Neuronal stem cell (in vitro differentiated cells): ENCODE measurements around the gene MEN1.

Experiments
- DNase-seq: peaks from one replicate; pipeline ENCODE4 v3.0.0-alpha.2; 2013; ENCODE audit warnings: low spot score
- H2AFZ ChIP-seq: one replicate; pipeline ENCODE4 v1.6.1; 2013; ENCODE audit warnings: mild to moderate bottlenecking, low read length, inconsistent platforms
- H2AK5ac ChIP-seq: 2 replicates; pipeline ENCODE4 v1.6.1; 2013; ENCODE audit warnings: low read depth, mild to moderate bottlenecking, inconsistent platforms, low read length, moderate library complexity, mixed read lengths
- H2BK120ac ChIP-seq: 2 replicates; pipeline ENCODE4 v1.6.1; 2013; ENCODE audit warnings: low read depth, mild to moderate bottlenecking, inconsistent platforms, low read length, moderate library complexity, mixed read lengths
- H2BK12ac ChIP-seq: one replicate; pipeline ENCODE4 v1.6.1; 2013; ENCODE audit warnings: low read length, inconsistent platforms
- H2BK15ac ChIP-seq: 2 replicates; pipeline ENCODE4 v1.6.1; 2013; ENCODE audit warnings: mild to moderate bottlenecking, low read length, inconsistent platforms, mixed read lengths
- H2BK5ac ChIP-seq: one replicate; pipeline ENCODE4 v1.6.1; 2013; ENCODE audit warnings: inconsistent platforms, mild to moderate bottlenecking, low read length, moderate library complexity
- H3K14ac ChIP-seq: one replicate; pipeline ENCODE4 v1.6.1; 2013; ENCODE audit warnings: low read length, inconsistent platforms
- H3K18ac ChIP-seq: 2 replicates; pipeline ENCODE4 v1.6.1; 2013; ENCODE audit warnings: low read length, inconsistent platforms
- H3K23ac ChIP-seq: 2 replicates; pipeline ENCODE4 v1.6.1; 2013; ENCODE audit warnings: low read depth, mild to moderate bottlenecking, mixed read lengths, low read length, inconsistent platforms; ENCODE audit not compliant: poor library complexity
- H3K27ac ChIP-seq: replicated peaks from 3 replicates; pipeline ENCODE4 v1.5.1; 2013; ENCODE audit warnings: low read length, inconsistent platforms
- H3K27me3 ChIP-seq, 3 experiments: 2 replicates each; pipeline ENCODE4 v1.6.1; 2013; ENCODE audit warnings: low read length in 3 of 3, mild to moderate bottlenecking in 2 of 3, inconsistent platforms in 1 of 3, low read depth in 1 of 3, mixed read lengths in 1 of 3, moderate library complexity in 1 of 3; ENCODE audit not compliant: control insufficient read depth in 3 of 3, insufficient read depth in 3 of 3
- H3K36me3 ChIP-seq, 2 donors: replicated peaks in 1 of 2; 2 replicates each; pipeline ENCODE4 v1.6.1; 2013; ENCODE audit warnings: low read length in 2 of 2; ENCODE audit not compliant: control insufficient read depth in 2 of 2, insufficient read depth in 2 of 2
- H3K4ac ChIP-seq: 2 replicates; pipeline ENCODE4 v1.6.1; 2013; ENCODE audit warnings: inconsistent platforms, mild to moderate bottlenecking, low read length, moderate library complexity
- H3K4me1 ChIP-seq, 2 donors: 1 replicate in 1 of 2; 2 replicates in 1 of 2; pipeline ENCODE4 v1.6.1; 2013; ENCODE audit warnings: low read length in 2 of 2, low read depth in 1 of 2; ENCODE audit not compliant: control insufficient read depth in 2 of 2, insufficient read depth in 1 of 2
- H3K4me2 ChIP-seq: one replicate; pipeline ENCODE4 v1.6.1; 2013; ENCODE audit warnings: mild to moderate bottlenecking, low read length, inconsistent platforms; ENCODE audit not compliant: insufficient read depth, poor library complexity, severe bottlenecking
- H3K4me3 ChIP-seq, 2 donors: 2 replicates each; pipeline ENCODE4 v1.5.1; 2013; ENCODE audit warnings: low read length in 2 of 2, mild to moderate bottlenecking in 2 of 2, inconsistent platforms in 1 of 2, moderate library complexity in 1 of 2
- H3K79me1 ChIP-seq: one replicate; pipeline ENCODE4 v1.6.1; 2013; ENCODE audit warnings: low read depth, mild to moderate bottlenecking, inconsistent platforms, low read length, moderate library complexity
- H3K9ac ChIP-seq: one replicate; pipeline ENCODE4 v1.6.1; 2013; ENCODE audit warnings: mild to moderate bottlenecking, low read depth, low read length, inconsistent platforms; ENCODE audit not compliant: poor library complexity
- H3K9me3 ChIP-seq, 2 donors: replicated peaks in 1 of 2; 2 replicates each; pipeline versions ENCODE3 to v1.6.1; 2013; ENCODE audit warnings: low read length in 2 of 2, mild to moderate bottlenecking in 2 of 2, inconsistent platforms in 1 of 2, low read depth in 1 of 2, mixed read lengths in 1 of 2, moderate library complexity in 1 of 2; ENCODE audit not compliant: control insufficient read depth in 2 of 2, insufficient read depth in 1 of 2
- H4K8ac ChIP-seq: one replicate; pipeline ENCODE4 v1.6.1; 2013; ENCODE audit warnings: low read depth, mild to moderate bottlenecking, inconsistent platforms, low read length, moderate library complexity
- H4K91ac ChIP-seq: one replicate; pipeline ENCODE4 v1.6.1; 2013; ENCODE audit warnings: low read length, low read depth, mild to moderate bottlenecking, inconsistent platforms; ENCODE audit not compliant: poor library complexity
- WGBS, 2 donors: extraction: QIAGEN DNeasy Blood & Tissue Kit; methylation state at CpG; one replicate each; pipeline ENCODE4 v1.1.7; 2013; ENCODE audit warnings: missing lambda C conversion rate in 2 of 2, mixed read lengths in 1 of 2; ENCODE audit not compliant: insufficient read length in 2 of 2, insufficient replicate concordance in 1 of 2; ENCODE audit errors: extremely low coverage in 2 of 2; 5-methylcytosine and 5-hydroxymethylcytosine counted together

MEN1 gene

DNA sequence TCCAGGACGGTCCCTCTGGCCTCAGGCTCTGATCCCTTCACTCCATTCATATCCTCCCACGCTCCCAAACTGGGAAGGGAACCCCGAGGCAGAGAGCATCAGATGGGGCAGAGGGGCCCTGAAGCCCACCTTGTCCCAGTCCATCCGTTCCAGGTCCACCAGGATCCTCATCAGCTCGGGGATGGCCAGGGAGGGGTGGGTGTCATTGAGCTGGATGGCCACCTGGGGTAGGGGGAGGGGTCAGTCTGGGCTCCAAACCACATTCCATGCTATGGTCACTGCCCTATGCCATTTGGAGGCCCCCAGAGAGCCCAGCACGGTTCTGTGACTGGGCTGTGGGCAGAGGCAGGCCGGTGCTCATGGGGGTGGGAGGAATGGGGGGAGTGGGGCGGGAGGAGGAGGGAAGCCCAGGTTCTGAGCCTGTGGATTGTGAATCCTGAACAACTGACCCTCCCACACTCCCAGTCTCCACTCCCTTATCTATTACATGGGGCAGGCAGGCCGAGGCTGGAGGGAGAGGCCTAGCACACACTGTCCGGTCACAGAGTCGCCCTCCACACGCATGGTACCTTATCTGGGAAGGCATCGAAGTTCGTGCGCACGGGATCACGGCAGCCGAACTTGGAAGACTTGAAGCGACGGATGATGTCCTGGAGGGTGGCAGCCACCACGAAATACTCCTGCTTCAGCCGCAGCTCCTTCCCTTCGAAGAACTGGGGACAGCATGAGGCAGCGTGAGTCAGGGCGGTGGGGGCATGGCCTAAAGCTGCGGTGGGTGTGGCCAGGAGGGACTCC is 56.0 kb downstream of the MEN1 start:
- Histone ChIP-seq H4K91ac (no peak overlapping the region), H3K4me2 (no peak overlapping the region), H3K4me3 (no peak overlapping the region), H2BK120ac (peak overlapping the region; percentile 87), H3K79me1 (peaks cover 4% of the 10 kb centered on the region), H3K23ac (peak overlapping the region; percentile 65), H4K8ac (peak overlapping the region; percentile 45), H2BK15ac (peak overlapping the region; percentile 85), H3K4me1 (peaks cover 5 to 22% of the 10 kb centered on the region in 2 donors), H3K18ac (peak overlapping the region; percentile 67), H3K4ac (no peak overlapping the region), H2AFZ (no peak overlapping the region), H3K9ac (peak overlapping the region; percentile 13), H3K14ac (peak overlapping the region; percentile 21), H3K36me3 (no peaks in the 10 kb centered on the region), H2BK5ac (no peak overlapping the region), H2AK5ac (peak overlapping the region; percentile 90), H3K27ac (no peak overlapping the region), H2BK12ac (peak overlapping the region; percentile 90), H3K9me3 (no peaks in the 10 kb centered on the region), H3K27me3 (no peaks in the 10 kb centered on the region)
- no peak for DNase-seq
- no CpG with 5 or more reads among the region's 26 CpGs for WGBS, 2 donors
